ENCODE measurements around the gene OCEL1.

DNA sequence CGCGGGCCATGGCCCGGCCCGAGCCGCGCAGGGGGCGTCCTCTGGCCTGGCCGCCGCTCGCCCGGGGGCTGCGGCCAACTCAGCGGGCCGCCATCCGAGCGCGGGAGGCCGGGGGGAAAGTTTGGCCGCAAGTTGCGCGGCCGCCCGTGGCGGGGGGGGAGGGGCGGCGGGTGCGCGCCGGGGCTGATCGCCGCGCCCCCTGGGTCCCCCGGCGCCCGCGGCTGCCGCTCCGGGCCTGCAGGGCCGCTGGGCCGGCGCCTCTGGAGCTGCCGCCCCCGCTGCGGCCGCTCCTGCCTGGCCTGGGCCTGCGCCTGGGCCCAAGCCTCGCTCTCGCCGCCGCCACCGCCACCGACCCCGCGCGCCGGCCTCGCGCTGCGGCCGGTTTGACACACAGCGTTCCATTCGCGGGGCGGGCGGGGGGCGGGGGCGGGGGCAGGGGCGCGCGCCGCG lies 19.5 kb downstream of the OCEL1 start, which contains the start of gene NR2F6:
- TF ChIP-seq, protein P1, sequence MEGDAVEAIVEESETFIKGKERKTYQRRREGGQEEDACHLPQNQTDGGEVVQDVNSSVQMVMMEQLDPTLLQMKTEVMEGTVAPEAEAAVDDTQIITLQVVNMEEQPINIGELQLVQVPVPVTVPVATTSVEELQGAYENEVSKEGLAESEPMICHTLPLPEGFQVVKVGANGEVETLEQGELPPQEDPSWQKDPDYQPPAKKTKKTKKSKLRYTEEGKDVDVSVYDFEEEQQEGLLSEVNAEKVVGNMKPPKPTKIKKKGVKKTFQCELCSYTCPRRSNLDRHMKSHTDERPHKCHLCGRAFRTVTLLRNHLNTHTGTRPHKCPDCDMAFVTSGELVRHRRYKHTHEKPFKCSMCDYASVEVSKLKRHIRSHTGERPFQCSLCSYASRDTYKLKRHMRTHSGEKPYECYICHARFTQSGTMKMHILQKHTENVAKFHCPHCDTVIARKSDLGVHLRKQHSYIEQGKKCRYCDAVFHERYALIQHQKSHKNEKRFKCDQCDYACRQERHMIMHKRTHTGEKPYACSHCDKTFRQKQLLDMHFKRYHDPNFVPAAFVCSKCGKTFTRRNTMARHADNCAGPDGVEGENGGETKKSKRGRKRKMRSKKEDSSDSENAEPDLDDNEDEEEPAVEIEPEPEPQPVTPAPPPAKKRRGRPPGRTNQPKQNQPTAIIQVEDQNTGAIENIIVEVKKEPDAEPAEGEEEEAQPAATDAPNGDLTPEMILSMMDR (IDR thresholded peaks at IDR 0.05; ENCODE audit: low read length), result no peak
- no peak for TF ChIP-seq EZH2phosphoT487 (IDR thresholded peaks at IDR 0.05; ENCODE audit: low read length)
- no peak for TF ChIP-seq EZH2 (optimal IDR thresholded peaks at IDR 0.05; ENCODE audit: low read depth, low read length)

Measured in MM.1S (cell line).